Measurements from ENCODE around the gene ERP44. TPM values are rescaled to one million over a fixed set of nuclear protein-coding genes. Genes with fewer than 3 reads are reported as not detected.

Gene ERP44
- total RNA-seq, 4 donors from 2014 or later: 17.1 to 24.0 (median 19.8) TPM

DNA sequence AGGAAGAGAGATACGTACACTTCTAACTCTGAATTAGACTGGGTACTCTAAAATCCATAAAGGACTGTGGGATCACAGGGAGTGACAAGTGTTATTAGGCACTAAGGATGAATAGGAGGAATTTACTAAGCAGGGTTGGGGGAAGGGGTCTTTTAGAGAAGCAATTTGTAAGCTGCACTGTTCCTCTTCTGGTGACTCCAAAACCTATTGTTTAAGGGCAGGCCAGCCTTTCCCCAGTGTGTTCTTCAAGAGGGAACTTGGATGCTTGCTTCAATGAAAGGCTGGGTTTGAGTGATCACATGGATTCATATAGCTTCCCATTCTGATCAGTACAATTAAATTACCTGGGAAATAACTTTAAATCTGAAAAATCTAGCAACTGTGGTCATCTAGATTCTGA lies 120.6 kb downstream of the ERP44 start:
- no peak for TF ChIP-seq CTCF (IDR thresholded peaks at IDR 0.05; ENCODE audit: low read depth)

DNA sequence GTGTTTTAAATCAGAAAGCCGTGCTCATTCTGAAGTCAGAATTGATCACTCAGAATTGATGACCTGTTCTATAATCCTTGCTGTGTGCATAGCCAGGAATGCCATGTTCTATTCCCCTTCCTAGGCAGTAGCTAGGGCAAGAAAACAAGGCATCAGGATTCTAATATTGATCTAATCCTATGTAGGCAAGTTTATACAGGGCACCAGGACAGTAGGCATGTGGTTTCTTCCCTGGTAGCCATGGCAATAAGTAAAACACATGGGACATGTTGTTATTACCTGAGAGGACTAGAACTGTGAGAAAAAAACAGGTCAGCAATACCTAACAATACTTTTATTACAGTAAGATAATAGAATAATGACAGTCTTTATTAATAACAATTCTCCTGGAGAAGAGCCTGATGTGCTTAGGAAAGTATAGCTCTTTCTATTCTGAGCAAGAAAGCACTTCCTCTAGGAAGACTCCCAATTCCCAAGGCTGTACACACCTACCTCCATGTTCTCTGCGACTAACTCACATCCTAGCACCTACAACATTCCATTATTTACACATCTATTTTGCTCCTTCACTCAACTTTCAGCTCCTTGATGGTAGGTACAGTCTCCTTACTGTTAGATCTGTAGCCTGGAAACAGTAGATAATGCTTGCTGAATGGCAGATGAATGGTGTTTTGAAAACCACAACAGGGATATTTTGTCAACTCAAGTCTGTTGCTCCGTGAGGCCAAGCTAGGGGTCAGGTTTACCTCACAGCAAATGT lies 121.6 kb downstream of the ERP44 start:
- TF ChIP-seq CTCF (IDR thresholded peaks at IDR 0.05; ENCODE audit: low read depth): no peak

DNA sequence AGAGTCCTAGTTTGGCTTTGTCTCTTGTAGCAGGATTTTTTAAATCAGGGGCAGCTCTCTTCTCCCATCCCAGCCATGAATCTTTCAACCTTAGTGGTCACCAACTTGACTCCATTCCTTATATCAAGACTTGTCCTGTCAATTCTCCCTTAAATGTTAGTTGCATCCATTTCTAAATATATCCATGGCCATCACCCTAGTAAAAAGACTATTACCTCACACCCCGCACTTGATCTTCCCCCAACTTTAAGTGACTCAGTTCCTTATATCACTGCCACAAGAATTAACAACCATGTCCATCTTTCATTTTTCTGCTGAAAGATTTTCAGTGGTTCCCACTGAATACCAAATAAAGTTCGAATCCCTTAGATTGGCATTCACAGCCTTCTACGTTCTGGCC lies 125.3 kb downstream of the ERP44 start:
- TF ChIP-seq CTCF (IDR thresholded peaks at IDR 0.05; ENCODE audit: low read depth): no peak

- no peak for TF ChIP-seq CTCF (IDR thresholded peaks at IDR 0.05; ENCODE audit: low read depth)
Observed at GRCh38 chr9:99971410-99971809, 127.4 kb downstream of the ERP44 start.

GRCh38 chr9:99970481-99970880 lies 128.3 kb downstream of the ERP44 start:
- no peak for TF ChIP-seq CTCF (IDR thresholded peaks at IDR 0.05; ENCODE audit: low read depth)

GRCh38 chr9:99967457-99967856 lies 131.3 kb downstream of the ERP44 start:
- no peak for TF ChIP-seq CTCF (IDR thresholded peaks at IDR 0.05; ENCODE audit: low read depth)

GRCh38 chr9:99966716-99967115 lies 132.1 kb downstream of the ERP44 start:
- TF ChIP-seq CTCF (IDR thresholded peaks at IDR 0.05; ENCODE audit: low read depth): no peak

Data from subcutaneous adipose tissue (tissue), 4 donors.